Breast epithelium (tissue), 3 donors: ENCODE measurements around the gene ABTB2.

ENCODE experiments used
- POLR2A ChIP-seq: fragments of 450-650 bp; IDR thresholded peaks from one replicate; pipeline ENCODE4 v1.6.1; 2016; ENCODE audit warnings: antibody characterized with exemption, mild to moderate bottlenecking, moderate library complexity
- POLR2AphosphoS5 ChIP-seq, 3 donors: sonication (generic); formaldehyde crosslinking; IDR thresholded peaks; one replicate each; pipeline ENCODE4 v1.6.1; 2017; ENCODE audit warnings: antibody characterized with exemption in 3 of 3
- TF ChIP-seq, protein P1 (sequence below), 3 donors: fragments of 450-650 bp; IDR thresholded peaks; one replicate each; pipeline ENCODE4 v1.5.1; 2016 to 2017; ENCODE audit warnings: antibody characterized with exemption in 3 of 3, mild to moderate bottlenecking in 3 of 3, moderate library complexity in 3 of 3

DNA sequence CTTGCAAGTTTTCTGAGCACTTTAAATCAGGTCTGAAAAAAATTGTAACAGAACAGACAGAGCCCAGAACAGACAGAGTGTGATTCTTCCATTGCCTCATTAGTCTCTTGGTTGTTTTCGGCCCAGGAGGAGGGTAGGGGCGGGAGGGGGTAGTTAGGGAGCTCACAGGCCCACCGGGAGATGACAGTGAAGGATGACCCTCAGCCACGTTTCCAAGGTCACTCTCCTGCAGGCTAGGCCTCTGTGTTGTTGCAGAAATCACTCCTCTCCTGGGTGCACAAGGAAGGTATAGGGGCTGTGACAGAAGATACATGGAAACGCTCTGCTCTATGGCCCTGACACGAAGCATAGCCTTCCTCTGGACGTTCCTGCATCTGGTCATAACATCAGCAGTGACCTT is 69.3 kb downstream of the ABTB2 start:
- TF ChIP-seq POLR2AphosphoS5 (IDR thresholded peaks at IDR 0.05) (no peak), POLR2A (no peak)
- TF ChIP-seq, protein P1, sequence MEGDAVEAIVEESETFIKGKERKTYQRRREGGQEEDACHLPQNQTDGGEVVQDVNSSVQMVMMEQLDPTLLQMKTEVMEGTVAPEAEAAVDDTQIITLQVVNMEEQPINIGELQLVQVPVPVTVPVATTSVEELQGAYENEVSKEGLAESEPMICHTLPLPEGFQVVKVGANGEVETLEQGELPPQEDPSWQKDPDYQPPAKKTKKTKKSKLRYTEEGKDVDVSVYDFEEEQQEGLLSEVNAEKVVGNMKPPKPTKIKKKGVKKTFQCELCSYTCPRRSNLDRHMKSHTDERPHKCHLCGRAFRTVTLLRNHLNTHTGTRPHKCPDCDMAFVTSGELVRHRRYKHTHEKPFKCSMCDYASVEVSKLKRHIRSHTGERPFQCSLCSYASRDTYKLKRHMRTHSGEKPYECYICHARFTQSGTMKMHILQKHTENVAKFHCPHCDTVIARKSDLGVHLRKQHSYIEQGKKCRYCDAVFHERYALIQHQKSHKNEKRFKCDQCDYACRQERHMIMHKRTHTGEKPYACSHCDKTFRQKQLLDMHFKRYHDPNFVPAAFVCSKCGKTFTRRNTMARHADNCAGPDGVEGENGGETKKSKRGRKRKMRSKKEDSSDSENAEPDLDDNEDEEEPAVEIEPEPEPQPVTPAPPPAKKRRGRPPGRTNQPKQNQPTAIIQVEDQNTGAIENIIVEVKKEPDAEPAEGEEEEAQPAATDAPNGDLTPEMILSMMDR (IDR thresholded peaks at IDR 0.05) = no peak
